Mesendoderm (in vitro differentiated cells): ENCODE measurements around the gene OR10AG1. TPM values are rescaled to one million over a fixed set of nuclear protein-coding genes. Genes with fewer than 3 reads are reported as not detected.

Experiments used
- DNase-seq: peaks from one replicate; pipeline ENCODE4 v3.0.0; 2013
- H2AK5ac ChIP-seq: 2 replicates; pipeline ENCODE4 v1.6.1; 2013; ENCODE audit warnings: low read length, inconsistent platforms
- H2BK120ac ChIP-seq: 2 replicates; pipeline ENCODE4 v1.6.1; 2013; ENCODE audit warnings: low read depth, mild to moderate bottlenecking, low read length, moderate library complexity, mixed read lengths
- H2BK15ac ChIP-seq: replicated peaks from 2 replicates; pipeline ENCODE4 v1.6.1; 2013; ENCODE audit warnings: low read depth, mild to moderate bottlenecking, moderate library complexity
- H2BK5ac ChIP-seq: 2 replicates; pipeline ENCODE4 v1.6.1; 2013; ENCODE audit warnings: low read length, inconsistent platforms
- H3K18ac ChIP-seq: 2 replicates; pipeline ENCODE4 v1.6.1; 2013; ENCODE audit warnings: mild to moderate bottlenecking, low read length, mixed read lengths
- H3K23ac ChIP-seq: one replicate; pipeline ENCODE4 v1.6.1; 2013; ENCODE audit warnings: low read length
- H3K27ac ChIP-seq: 2 replicates; pipeline ENCODE4 v1.5.1; 2013; ENCODE audit warnings: low read depth, mild to moderate bottlenecking, inconsistent platforms, low read length, moderate library complexity
- H3K27me3 ChIP-seq: 2 replicates; pipeline ENCODE4 v1.6.1; 2013; ENCODE audit warnings: low read length, control low read depth, mild to moderate bottlenecking, inconsistent platforms; ENCODE audit not compliant: insufficient read depth, poor library complexity
- H3K36me3 ChIP-seq: 2 replicates; pipeline ENCODE4 v1.6.1; 2013; ENCODE audit warnings: low read length, inconsistent platforms; ENCODE audit not compliant: control insufficient read depth, insufficient read depth
- H3K4ac ChIP-seq: one replicate; pipeline ENCODE4 v1.6.1; 2013; ENCODE audit warnings: low read depth, mild to moderate bottlenecking, low read length, moderate library complexity
- H3K4me1 ChIP-seq: 2 replicates; pipeline ENCODE4 v1.6.1; 2013; ENCODE audit warnings: low read depth, low read length, inconsistent platforms; ENCODE audit not compliant: control insufficient read depth
- H3K4me2 ChIP-seq: 2 replicates; pipeline ENCODE4 v1.6.1; 2013; ENCODE audit warnings: low read length
- H3K4me3 ChIP-seq: 2 replicates; pipeline ENCODE4 v1.5.1; 2013; ENCODE audit warnings: mild to moderate bottlenecking, low read length
- H3K56ac ChIP-seq: one replicate; pipeline ENCODE4 v1.6.1; 2013; ENCODE audit warnings: low read length
- H3K79me1 ChIP-seq: 2 replicates; pipeline ENCODE4 v1.6.1; 2013; ENCODE audit warnings: low read length, inconsistent platforms
- H3K79me2 ChIP-seq: 2 replicates; pipeline ENCODE4 v1.6.1; 2013; ENCODE audit warnings: mild to moderate bottlenecking, low read length; ENCODE audit not compliant: control insufficient read depth, insufficient read depth
- H3K9ac ChIP-seq: 2 replicates; pipeline ENCODE4 v1.6.1; 2013; ENCODE audit warnings: low read length, inconsistent platforms
- H4K5ac ChIP-seq: one replicate; pipeline ENCODE4 v1.6.1; 2013; ENCODE audit warnings: low read length
- H4K8ac ChIP-seq: one replicate; pipeline ENCODE4 v1.6.1; 2013; ENCODE audit warnings: low read depth, mild to moderate bottlenecking, control low read depth, low read length, moderate library complexity
- WGBS: extraction: QIAGEN DNeasy Blood & Tissue Kit; methylation state at CpG from one replicate; pipeline ENCODE4 v1.1.7; 2013; ENCODE audit warnings: low lambda C conversion rate, missing lambda C conversion rate; ENCODE audit not compliant: insufficient coverage; ENCODE audit errors: extremely low coverage; 5-methylcytosine and 5-hydroxymethylcytosine counted together
- polyA plus RNA-seq, 2 experiments: library from polyadenylated mRNA; stranded (reverse); fragments of 200-250 nt; gene quantifications; one replicate each; pipeline ENCODE4 v1.2.3, GENCODE V29; 2013

The OR10AG1 gene, protein sequence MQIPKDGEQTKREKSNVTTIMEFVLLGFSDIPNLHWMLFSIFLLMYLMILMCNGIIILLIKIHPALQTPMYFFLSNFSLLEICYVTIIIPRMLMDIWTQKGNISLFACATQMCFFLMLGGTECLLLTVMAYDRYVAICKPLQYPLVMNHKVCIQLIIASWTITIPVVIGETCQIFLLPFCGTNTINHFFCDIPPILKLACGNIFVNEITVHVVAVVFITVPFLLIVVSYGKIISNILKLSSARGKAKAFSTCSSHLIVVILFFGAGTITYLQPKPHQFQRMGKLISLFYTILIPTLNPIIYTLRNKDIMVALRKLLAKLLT
- not detected for polyA plus RNA-seq (2013, experiment 1 of 2)
- polyA plus RNA-seq (2013, experiment 2 of 2), result not detected

DNA sequence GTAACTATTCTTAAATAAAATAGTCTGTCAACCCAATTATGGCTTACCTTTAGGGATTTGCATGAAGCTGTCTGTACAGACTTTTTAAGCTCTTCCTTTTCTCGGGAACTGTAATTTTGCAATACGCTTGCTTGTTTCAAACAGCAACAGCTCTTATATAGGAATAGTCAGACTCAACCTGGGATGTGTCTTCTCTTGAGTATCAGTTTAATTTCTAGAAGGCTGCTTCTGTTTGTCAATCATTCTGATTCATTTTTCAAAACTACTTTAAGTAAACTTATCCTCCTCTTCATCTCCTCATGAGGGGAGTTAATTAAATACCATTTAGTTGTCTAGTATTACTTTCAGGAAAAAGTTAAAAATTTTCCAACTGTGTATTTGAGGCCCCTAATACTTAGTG lies at the start of gene OR10AG1:
Gene OR10AG1 (minus strand): TSS at position 101 of the 400 bp plus-strand sequence. CDS start 38 bp downstream, at position 63.
- no peak within 1 kb of the TSS for H2BK120ac ChIP-seq
- no peaks in the 10 kb centered on the region for H3K27me3 ChIP-seq
- no peak within 1 kb of the TSS for H3K4me3 ChIP-seq
- no peak within 1 kb of the TSS for H2BK15ac ChIP-seq
- H3K4ac ChIP-seq, result no peak within 1 kb of the TSS
- DNase-seq, result no peak
- no peak within 1 kb of the TSS for H3K23ac ChIP-seq
- WGBS, result no CpG with 5 or more reads among the region's 2 CpGs
- no peak within 1 kb of the TSS for H2AK5ac ChIP-seq
- no peaks in the 10 kb centered on the region for H3K36me3 ChIP-seq
- no peak within 1 kb of the TSS for H2BK5ac ChIP-seq
- no peak within 1 kb of the TSS for H3K4me2 ChIP-seq
- no peaks in the 10 kb centered on the region for H3K79me1 ChIP-seq
- no peaks in the 10 kb centered on the region for H3K79me2 ChIP-seq
- no peaks in the 10 kb centered on the region for H3K4me1 ChIP-seq
- H3K56ac ChIP-seq, result no peak within 1 kb of the TSS
- no peak within 1 kb of the TSS for H3K9ac ChIP-seq
- no peak within 1 kb of the TSS for H3K27ac ChIP-seq
- no peak within 1 kb of the TSS for H3K18ac ChIP-seq
- H4K5ac ChIP-seq, result no peak within 1 kb of the TSS
- H4K8ac ChIP-seq, result no peak within 1 kb of the TSS

DNA sequence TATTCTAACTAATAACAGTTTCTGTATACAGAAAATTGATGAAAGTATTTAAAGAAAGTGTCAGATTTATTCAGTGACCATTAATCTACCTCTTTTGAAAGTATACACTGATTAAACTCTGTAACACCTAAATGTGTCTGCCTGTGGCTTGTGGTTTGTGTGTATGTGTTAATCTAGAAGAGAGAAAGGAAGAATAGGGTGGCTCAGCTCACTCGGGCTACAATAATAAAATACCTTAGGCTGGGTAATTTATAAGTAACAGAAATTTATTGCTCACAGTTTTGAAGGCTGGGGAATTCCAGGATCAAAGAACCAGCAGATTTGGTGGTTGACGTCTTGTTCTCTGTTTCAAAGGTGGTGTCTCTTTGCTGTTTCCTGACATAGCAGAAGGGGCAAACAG lies 44.1 kb upstream of the OR10AG1 start:
- no peak overlapping the region for H3K9ac ChIP-seq
- WGBS, result no CpG with 5 or more reads among the region's 2 CpGs
- no peaks in the 10 kb centered on the region for H3K36me3 ChIP-seq
- no peaks in the 10 kb centered on the region for H3K79me1 ChIP-seq
- no peak overlapping the region for H3K27ac ChIP-seq
- H3K27me3 ChIP-seq, result no peaks in the 10 kb centered on the region
- H3K56ac ChIP-seq, result no peak overlapping the region
- no peaks in the 10 kb centered on the region for H3K4me1 ChIP-seq
- no peak overlapping the region for H2AK5ac ChIP-seq
- no peak overlapping the region for H3K4me3 ChIP-seq
- H3K18ac ChIP-seq, result no peak overlapping the region
- no peak overlapping the region for H2BK15ac ChIP-seq
- H3K79me2 ChIP-seq, result no peaks in the 10 kb centered on the region
- no peak overlapping the region for H4K8ac ChIP-seq
- H3K4ac ChIP-seq, result no peak overlapping the region
- no peak for DNase-seq
- H2BK5ac ChIP-seq, result no peak overlapping the region
- no peak overlapping the region for H2BK120ac ChIP-seq
- no peak overlapping the region for H3K23ac ChIP-seq
- no peak overlapping the region for H3K4me2 ChIP-seq
- no peak overlapping the region for H4K5ac ChIP-seq

DNA sequence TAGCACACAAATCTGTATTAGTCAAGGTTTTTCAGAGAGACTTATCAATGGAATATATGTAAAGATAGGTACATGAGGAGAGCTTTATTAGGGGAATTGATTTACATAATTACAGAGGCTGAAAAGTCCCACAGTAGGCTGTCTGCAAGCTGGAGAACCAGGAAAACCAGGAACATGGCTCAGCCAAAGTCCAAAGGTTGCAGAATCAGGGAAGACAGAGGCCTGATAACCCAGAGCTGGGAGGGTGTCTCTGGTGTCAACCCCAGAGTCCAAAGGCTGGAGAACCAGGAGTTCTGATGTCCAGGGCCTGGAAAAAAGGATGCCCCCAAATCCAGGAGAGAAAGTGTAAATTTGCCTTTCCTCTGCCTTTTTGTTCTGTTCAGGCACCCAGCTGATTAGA lies 41.0 kb upstream of the OR10AG1 start:
- Histone ChIP-seq H3K4me2 (no peak overlapping the region), H3K79me2 (no peaks in the 10 kb centered on the region), H3K23ac (no peak overlapping the region), H4K5ac (no peak overlapping the region), H3K56ac (no peak overlapping the region), H3K27me3 (no peaks in the 10 kb centered on the region), H3K27ac (no peak overlapping the region), H3K4me3 (no peak overlapping the region), H2BK5ac (no peak overlapping the region), H3K9ac (no peak overlapping the region), H3K4ac (peak overlapping the region; percentile 12), H3K4me1 (no peaks in the 10 kb centered on the region), H4K8ac (no peak overlapping the region), H3K36me3 (no peaks in the 10 kb centered on the region), H2AK5ac (no peak overlapping the region), H2BK120ac (no peak overlapping the region), H2BK15ac (no peak overlapping the region), H3K18ac (no peak overlapping the region), H3K79me1 (no peaks in the 10 kb centered on the region)
- no peak for DNase-seq

DNA sequence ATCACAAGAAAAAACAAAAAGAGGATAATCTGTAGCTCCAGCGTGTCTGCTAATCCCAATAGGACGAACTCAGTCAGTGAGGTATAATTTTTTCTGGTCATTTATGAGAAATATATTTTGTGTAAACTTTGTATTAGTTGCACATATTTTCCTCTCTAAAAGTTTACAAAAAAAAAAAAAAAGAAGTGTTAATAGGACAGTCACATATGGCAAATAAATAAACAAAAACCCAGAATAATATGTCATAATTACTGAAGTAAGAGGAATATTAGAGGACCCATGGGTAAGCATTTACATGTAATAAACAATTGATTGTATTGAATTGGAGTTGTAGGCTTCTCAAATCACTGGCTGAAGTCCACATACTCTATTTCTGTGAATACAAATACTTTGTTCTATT lies 24.8 kb upstream of the OR10AG1 start, which contains the start of gene OR5F1:
Gene OR5F1 (minus strand): TSS at position 101 of the 400 bp plus-strand sequence. CDS start 0 bp downstream, at position 101.
- no peak for DNase-seq
- Histone ChIP-seq H3K56ac (no peak within 1 kb of the TSS), H3K4ac (no peak within 1 kb of the TSS), H3K79me2 (no peaks in the 10 kb centered on the region), H3K4me1 (no peaks in the 10 kb centered on the region), H2AK5ac (no peak within 1 kb of the TSS), H3K4me3 (no peak within 1 kb of the TSS), H2BK5ac (no peak within 1 kb of the TSS), H3K23ac (no peak within 1 kb of the TSS), H3K79me1 (no peaks in the 10 kb centered on the region), H4K5ac (no peak within 1 kb of the TSS), H3K4me2 (no peak within 1 kb of the TSS), H3K36me3 (no peaks in the 10 kb centered on the region), H4K8ac (no peak within 1 kb of the TSS), H3K27ac (no peak within 1 kb of the TSS), H3K27me3 (no peaks in the 10 kb centered on the region), H2BK15ac (no peak within 1 kb of the TSS), H3K18ac (no peak within 1 kb of the TSS), H2BK120ac (no peak within 1 kb of the TSS), H3K9ac (no peak within 1 kb of the TSS)
- WGBS, result no CpG with 5 or more reads among the region's 2 CpGs

DNA sequence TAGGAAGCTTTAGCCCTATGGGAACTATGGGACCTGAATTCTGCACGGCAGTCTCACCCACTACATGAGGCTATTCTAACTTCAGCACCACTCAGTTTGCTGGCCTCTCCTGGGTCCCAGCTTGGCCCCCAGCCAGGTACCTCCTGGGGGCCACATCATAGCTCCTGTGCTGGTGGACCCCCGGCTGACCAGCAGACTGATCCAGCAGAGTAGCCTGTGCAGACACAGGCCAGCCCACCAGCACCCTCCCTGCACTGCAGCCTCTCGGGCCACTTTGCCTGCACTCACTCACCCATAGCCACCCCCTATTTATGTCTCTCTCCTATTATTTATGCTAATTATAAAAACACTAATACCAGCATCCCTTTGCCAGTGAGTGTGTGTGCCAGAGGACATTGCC lies 1.2 kb upstream of the OR10AG1 start:
- Histone ChIP-seq H3K4me3 (no peak overlapping the region), H2BK5ac (no peak overlapping the region), H3K18ac (no peak overlapping the region), H4K5ac (no peak overlapping the region), H3K23ac (no peak overlapping the region), H3K56ac (no peak overlapping the region), H3K27ac (no peak overlapping the region), H2AK5ac (no peak overlapping the region), H2BK15ac (no peak overlapping the region), H3K36me3 (no peaks in the 10 kb centered on the region), H3K4me2 (no peak overlapping the region), H3K4me1 (no peaks in the 10 kb centered on the region), H2BK120ac (no peak overlapping the region), H4K8ac (no peak overlapping the region), H3K9ac (no peak overlapping the region), H3K4ac (no peak overlapping the region), H3K79me1 (no peaks in the 10 kb centered on the region), H3K79me2 (no peaks in the 10 kb centered on the region), H3K27me3 (no peaks in the 10 kb centered on the region)
- no CpG with 5 or more reads among the region's 3 CpGs for WGBS
- no peak for DNase-seq

DNA sequence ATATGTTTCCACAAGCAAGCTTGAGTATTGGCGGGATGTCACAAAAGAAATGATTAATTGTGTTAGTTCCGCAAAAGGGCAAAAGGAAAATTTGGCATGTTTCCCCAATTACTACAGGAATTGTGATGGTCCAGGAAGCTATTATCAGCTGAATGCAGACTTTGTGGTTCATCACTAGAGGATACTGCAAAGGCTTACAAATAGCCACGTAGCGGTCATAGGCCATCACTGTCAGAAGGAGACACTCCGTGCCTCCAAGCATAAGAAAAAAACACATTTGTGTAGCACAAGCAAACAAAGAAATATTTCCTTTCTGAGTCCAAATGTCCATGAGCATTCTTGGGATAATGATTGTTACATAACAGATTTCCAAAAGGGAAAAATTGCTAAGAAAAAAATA lies 1.8 kb downstream of the OR10AG1 start:
- Histone ChIP-seq H3K4me1 (no peaks in the 10 kb centered on the region), H4K5ac (no peak overlapping the region), H3K9ac (no peak overlapping the region), H3K4me3 (no peak overlapping the region), H3K79me2 (no peaks in the 10 kb centered on the region), H2BK15ac (no peak overlapping the region), H2BK120ac (no peak overlapping the region), H3K36me3 (no peaks in the 10 kb centered on the region), H3K56ac (no peak overlapping the region), H2BK5ac (no peak overlapping the region), H3K4ac (no peak overlapping the region), H4K8ac (no peak overlapping the region), H3K27me3 (no peaks in the 10 kb centered on the region), H2AK5ac (no peak overlapping the region), H3K4me2 (no peak overlapping the region), H3K18ac (no peak overlapping the region), H3K27ac (no peak overlapping the region), H3K79me1 (no peaks in the 10 kb centered on the region), H3K23ac (no peak overlapping the region)
- DNase-seq, result no peak
- WGBS, result no CpG with 5 or more reads among the region's 5 CpGs
